Measurements from ENCODE around the gene KRTAP5-6. TPM values are rescaled to one million over a fixed set of nuclear protein-coding genes. Genes with fewer than 3 reads are reported as not detected.

Gene KRTAP5-6
- not detected in 2 replicates for total RNA-seq (ENCODE audit: low replicate concordance)
- long read RNA-seq: 0 reads

DNA sequence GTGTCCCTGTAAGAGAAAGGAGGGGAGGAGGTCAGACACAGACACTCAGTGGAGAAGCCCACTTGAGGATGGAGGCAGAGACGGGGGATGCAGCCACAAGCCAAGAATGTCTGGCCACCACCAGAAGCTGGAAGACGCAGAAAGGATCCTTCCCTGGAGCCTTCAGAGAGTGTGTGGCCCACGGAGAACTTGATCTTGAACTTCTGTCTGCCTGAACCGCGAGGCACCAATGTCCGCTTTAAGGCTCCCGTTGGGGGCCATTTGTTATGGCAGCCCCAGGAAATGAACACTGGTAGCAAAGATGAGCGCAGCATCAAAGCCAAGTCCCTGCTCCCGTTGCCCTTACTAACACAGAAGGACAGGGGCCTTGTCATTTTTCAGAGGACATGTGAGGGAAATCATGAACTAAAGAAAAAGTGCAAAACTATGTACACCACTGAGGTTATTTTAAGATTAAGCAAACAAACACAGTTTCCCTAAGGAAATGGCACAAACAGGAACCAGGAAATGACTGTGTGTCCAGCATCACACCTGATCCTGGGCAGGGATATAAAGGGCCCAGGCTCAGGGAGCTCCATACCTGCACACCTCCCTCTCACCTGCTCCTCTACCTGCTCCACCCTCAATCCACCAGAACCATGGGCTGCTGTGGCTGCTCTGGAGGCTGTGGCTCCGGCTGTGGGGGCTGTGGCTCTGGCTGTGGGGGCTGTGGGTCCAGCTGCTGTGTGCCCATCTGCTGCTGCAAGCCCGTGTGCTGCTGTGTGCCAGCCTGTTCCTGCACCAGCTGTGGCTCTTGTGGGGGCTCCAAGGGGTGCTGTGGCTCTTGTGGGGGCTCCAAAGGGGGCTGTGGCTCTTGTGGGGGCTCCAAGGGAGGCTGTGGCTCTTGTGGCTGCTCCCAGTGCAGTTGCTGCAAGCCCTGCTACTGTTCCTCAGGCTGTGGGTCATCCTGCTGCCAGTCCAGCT is at the start of gene KRTAP5-6:
TSS of gene KRTAP5-6 (plus strand) at position 588 of the 963 bp plus-strand sequence. CDS start at position 639, 51 bp downstream.
- peaks cover 9% of the 10 kb centered on the region for H3K9me3 Mint-ChIP-seq
- H3K27ac Mint-ChIP-seq: no peak within 1 kb of the TSS
- no peaks in the 10 kb centered on the region for H3K36me3 Mint-ChIP-seq
- no peak within 1 kb of the TSS for H3K4me3 Mint-ChIP-seq
- no peaks in the 10 kb centered on the region for H3K27me3 Mint-ChIP-seq
- H3K4me1 Mint-ChIP-seq (ENCODE audit: unreplicated experiment): peaks cover 8% of the 10 kb centered on the region
- TF ChIP-seq, protein P1, sequence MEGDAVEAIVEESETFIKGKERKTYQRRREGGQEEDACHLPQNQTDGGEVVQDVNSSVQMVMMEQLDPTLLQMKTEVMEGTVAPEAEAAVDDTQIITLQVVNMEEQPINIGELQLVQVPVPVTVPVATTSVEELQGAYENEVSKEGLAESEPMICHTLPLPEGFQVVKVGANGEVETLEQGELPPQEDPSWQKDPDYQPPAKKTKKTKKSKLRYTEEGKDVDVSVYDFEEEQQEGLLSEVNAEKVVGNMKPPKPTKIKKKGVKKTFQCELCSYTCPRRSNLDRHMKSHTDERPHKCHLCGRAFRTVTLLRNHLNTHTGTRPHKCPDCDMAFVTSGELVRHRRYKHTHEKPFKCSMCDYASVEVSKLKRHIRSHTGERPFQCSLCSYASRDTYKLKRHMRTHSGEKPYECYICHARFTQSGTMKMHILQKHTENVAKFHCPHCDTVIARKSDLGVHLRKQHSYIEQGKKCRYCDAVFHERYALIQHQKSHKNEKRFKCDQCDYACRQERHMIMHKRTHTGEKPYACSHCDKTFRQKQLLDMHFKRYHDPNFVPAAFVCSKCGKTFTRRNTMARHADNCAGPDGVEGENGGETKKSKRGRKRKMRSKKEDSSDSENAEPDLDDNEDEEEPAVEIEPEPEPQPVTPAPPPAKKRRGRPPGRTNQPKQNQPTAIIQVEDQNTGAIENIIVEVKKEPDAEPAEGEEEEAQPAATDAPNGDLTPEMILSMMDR (conservative IDR thresholded peaks at IDR 0.05): no peak
- DNase-seq (ENCODE audit: extremely low spot score, unreplicated experiment): no peak

DNA sequence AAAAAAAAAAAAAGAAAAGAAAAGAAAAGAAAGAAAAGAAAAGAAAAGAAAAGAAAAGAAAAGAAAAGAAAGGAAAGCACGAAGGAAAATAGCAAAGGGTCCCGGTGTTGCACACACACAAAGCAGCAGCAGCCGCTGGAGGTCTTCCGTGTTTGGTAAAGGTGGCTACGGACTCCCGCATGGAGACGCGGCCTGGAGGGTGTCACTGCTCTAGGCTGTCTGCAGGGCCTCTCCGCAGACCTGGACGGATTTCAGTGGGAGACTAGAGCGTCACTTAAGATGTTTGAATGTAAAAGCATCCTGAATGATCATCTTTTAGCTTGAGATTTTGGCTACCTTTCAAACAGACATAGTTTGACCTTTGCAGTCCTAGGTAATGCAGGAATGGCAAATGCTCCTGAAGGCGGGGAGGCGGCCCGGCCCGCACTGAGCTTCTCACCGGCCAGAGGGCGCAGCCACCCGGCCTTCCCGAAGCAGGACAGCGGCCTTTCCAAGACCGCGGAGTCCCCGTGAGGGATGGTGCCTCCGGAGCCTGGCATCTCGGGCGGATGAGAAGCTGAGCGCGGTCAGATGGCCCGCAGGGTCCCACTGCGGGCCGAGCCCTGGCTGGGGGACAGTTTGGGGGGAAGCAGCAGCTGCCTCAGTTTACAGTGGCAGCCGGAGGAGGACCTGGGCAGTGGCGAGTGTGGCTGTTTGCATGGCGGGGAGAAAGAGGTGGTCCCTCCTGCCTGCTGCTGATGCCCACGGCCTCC is 48.9 kb upstream of the KRTAP5-6 start:
- TF ChIP-seq, protein P1 (conservative IDR thresholded peaks at IDR 0.05): no peak
- Mint-ChIP-seq H3K36me3 (no peaks in the 10 kb centered on the region), H3K27ac (no peak overlapping the region), H3K4me1 (ENCODE audit: unreplicated experiment) (no peaks in the 10 kb centered on the region), H3K27me3 (peaks cover 11% of the 10 kb centered on the region), H3K4me3 (no peak overlapping the region), H3K9me3 (no peaks in the 10 kb centered on the region)
- DNase-seq (ENCODE audit: extremely low spot score, unreplicated experiment): no peak

- H3K9me3 Mint-ChIP-seq: no peaks in the 10 kb centered on the region
- peaks cover 11% of the 10 kb centered on the region for H3K27me3 Mint-ChIP-seq
- H3K4me3 Mint-ChIP-seq: no peak overlapping the region
These were observed 48.2 kb upstream of the KRTAP5-6 start for GRCh38 chr11:1648653-1649420.

DNA sequence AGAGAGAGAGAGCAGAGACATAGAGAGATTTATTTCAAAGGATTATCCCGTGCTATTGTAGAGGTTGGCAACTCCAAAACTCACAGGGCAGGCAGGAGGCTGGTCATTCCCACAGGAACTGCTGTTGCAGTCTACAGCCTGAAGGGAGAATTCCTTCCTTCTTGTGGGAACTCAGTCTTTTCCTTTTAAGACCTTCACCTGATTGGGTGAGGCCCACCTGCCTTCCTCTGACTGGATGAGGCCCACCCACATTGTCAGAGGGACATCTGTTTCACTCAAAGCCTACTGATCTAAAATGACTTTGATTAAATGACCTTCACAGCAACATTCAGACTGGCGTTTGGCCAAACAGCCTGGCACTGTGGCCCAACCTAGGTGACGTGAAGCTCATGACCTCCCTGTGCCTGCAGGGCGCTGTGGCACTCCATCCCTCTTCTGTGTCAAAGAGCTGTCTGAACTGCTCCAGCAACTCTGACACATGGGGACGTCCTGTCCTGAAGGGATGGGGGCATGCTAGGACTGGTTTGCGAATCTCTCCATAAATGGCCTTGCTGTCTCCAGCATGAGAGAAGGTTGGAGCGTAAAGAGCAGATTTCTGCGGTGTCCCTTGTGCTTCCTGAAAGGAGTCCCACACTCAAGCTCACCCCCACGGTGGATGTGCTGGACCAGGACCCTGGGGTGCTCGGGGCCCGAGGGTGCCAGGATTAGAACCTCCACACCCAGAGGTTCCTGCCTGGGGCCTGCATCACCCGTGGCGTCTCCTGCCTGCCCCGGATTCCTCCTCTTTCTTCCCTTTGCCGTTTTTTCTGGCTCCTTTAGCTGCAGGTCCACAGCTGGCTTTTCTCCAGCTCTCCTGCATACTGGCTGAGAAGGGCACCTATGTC is 46.7 kb upstream of the KRTAP5-6 start:
- H3K4me1 Mint-ChIP-seq (ENCODE audit: unreplicated experiment): peaks cover 12% of the 10 kb centered on the region
- H3K27ac Mint-ChIP-seq: no peak overlapping the region
- TF ChIP-seq, protein P1 (conservative IDR thresholded peaks at IDR 0.05): no peak
- no peak for DNase-seq (ENCODE audit: extremely low spot score, unreplicated experiment)
- H3K27me3 Mint-ChIP-seq: peaks cover 7% of the 10 kb centered on the region
- no peak overlapping the region for H3K4me3 Mint-ChIP-seq
- no peaks in the 10 kb centered on the region for H3K36me3 Mint-ChIP-seq
- no peaks in the 10 kb centered on the region for H3K9me3 Mint-ChIP-seq

More at GRCh38 chr11:1648653-1649420, 48.2 kb upstream of the KRTAP5-6 start:
- no peak for DNase-seq (ENCODE audit: extremely low spot score, unreplicated experiment)
- Mint-ChIP-seq H3K4me1 (ENCODE audit: unreplicated experiment) (peaks cover 1% of the 10 kb centered on the region), H3K36me3 (no peaks in the 10 kb centered on the region), H3K27ac (no peak overlapping the region)
- TF ChIP-seq, protein P1 (conservative IDR thresholded peaks at IDR 0.05): no peak

Data from type B pancreatic cell (in vitro differentiated cells).